Measurements from ENCODE around the gene NIPAL3. TPM values are rescaled to one million over a fixed set of nuclear protein-coding genes. Genes with fewer than 3 reads are reported as not detected.

The NIPAL3 gene
- total RNA-seq, 1 donor from 2014 or later, result 45.0 TPM

GRCh38 chr1:24386931-24387330 is 28.7 kb upstream of the NIPAL3 start:
- Histone ChIP-seq H3K4me3 (ENCODE audit: low read depth, low read length) (no peak overlapping the region), H3K27me3 (ENCODE audit: control insufficient read depth, insufficient read depth, low read length) (no peaks in the 10 kb centered on the region), H3K36me3 (ENCODE audit: control insufficient read depth, insufficient read depth, low read length) (no peaks in the 10 kb centered on the region)
- DNase-seq (ENCODE audit: low read depth), result no peak
- TF ChIP-seq CTCF (IDR thresholded peaks at IDR 0.05; ENCODE audit: insufficient read depth, low read length, poor library complexity, severe bottlenecking), result no peak

GRCh38 chr1:24387636-24388175 is 27.9 kb upstream of the NIPAL3 start:
- no peak for DNase-seq (ENCODE audit: low read depth)

GRCh38 chr1:24388331-24388885 is 27.2 kb upstream of the NIPAL3 start:
- TF ChIP-seq CTCF (IDR thresholded peaks at IDR 0.05; ENCODE audit: insufficient read depth, low read length, poor library complexity, severe bottlenecking), result no peak
- no peak for DNase-seq (ENCODE audit: low read depth)
- Histone ChIP-seq H3K4me3 (ENCODE audit: low read depth, low read length) (no peak overlapping the region), H3K27me3 (ENCODE audit: control insufficient read depth, insufficient read depth, low read length) (no peaks in the 10 kb centered on the region), H3K36me3 (ENCODE audit: control insufficient read depth, insufficient read depth, low read length) (no peaks in the 10 kb centered on the region)

More at GRCh38 chr1:24387636-24388175, 27.9 kb upstream of the NIPAL3 start:
- H3K27me3 ChIP-seq (ENCODE audit: control insufficient read depth, insufficient read depth, low read length), result no peaks in the 10 kb centered on the region
- no peaks in the 10 kb centered on the region for H3K36me3 ChIP-seq (ENCODE audit: control insufficient read depth, insufficient read depth, low read length)
- H3K4me3 ChIP-seq (ENCODE audit: low read depth, low read length), result no peak overlapping the region
- no peak for TF ChIP-seq CTCF (IDR thresholded peaks at IDR 0.05; ENCODE audit: insufficient read depth, low read length, poor library complexity, severe bottlenecking)

- Histone ChIP-seq H3K4me3 (ENCODE audit: low read depth, low read length) (no peak overlapping the region), H3K36me3 (ENCODE audit: control insufficient read depth, insufficient read depth, low read length) (no peaks in the 10 kb centered on the region), H3K27me3 (ENCODE audit: control insufficient read depth, insufficient read depth, low read length) (no peaks in the 10 kb centered on the region)
- DNase-seq (ENCODE audit: low read depth), result no peak
- no peak for TF ChIP-seq CTCF (IDR thresholded peaks at IDR 0.05; ENCODE audit: insufficient read depth, low read length, poor library complexity, severe bottlenecking)
Observed at GRCh38 chr1:24389231-24389678, 26.3 kb upstream of the NIPAL3 start.

- TF ChIP-seq CTCF (IDR thresholded peaks at IDR 0.05; ENCODE audit: insufficient read depth, low read length, poor library complexity, severe bottlenecking), result peak; percentile 96
- no peaks in the 10 kb centered on the region for H3K36me3 ChIP-seq (ENCODE audit: control insufficient read depth, insufficient read depth, low read length)
- no peak overlapping the region for H3K4me3 ChIP-seq (ENCODE audit: low read depth, low read length)
- DNase-seq (ENCODE audit: low read depth), result no peak
- H3K27me3 ChIP-seq (ENCODE audit: control insufficient read depth, insufficient read depth, low read length), result no peaks in the 10 kb centered on the region
Observed at GRCh38 chr1:24390924-24391782, 24.4 kb upstream of the NIPAL3 start.
